Glutamatergic neuron (in vitro differentiated cells): ENCODE data around the gene RSPH4A. TPM values are rescaled to one million over a fixed set of nuclear protein-coding genes. Genes with fewer than 3 reads are reported as not detected.

Experiments used
- DNase-seq: peaks from one replicate; pipeline ENCODE4 v3.0.0; 2022
- H3K27ac Mint-ChIP-seq: one replicate; pipeline ENCODE4 v1.8.0; 2020; ENCODE audit warnings: mild to moderate bottlenecking, mixed read lengths, inconsistent platforms; ENCODE audit not compliant: unreplicated experiment
- H3K27me3 Mint-ChIP-seq: one replicate; pipeline ENCODE4 v1.8.0; 2020; ENCODE audit warnings: mild to moderate bottlenecking, moderate library complexity, mixed read lengths, inconsistent platforms; ENCODE audit not compliant: unreplicated experiment
- H3K36me3 Mint-ChIP-seq: one replicate; pipeline ENCODE4 v1.8.0; 2020; ENCODE audit warnings: mild to moderate bottlenecking, mixed read lengths, inconsistent platforms; ENCODE audit not compliant: unreplicated experiment
- H3K4me1 Mint-ChIP-seq: one replicate; pipeline ENCODE4 v1.8.0; 2020; ENCODE audit warnings: mild to moderate bottlenecking, low read depth, mixed read lengths, inconsistent platforms; ENCODE audit not compliant: unreplicated experiment
- H3K4me3 Mint-ChIP-seq: one replicate; pipeline ENCODE4 v1.8.0; 2020; ENCODE audit warnings: mild to moderate bottlenecking, mixed read lengths, inconsistent platforms; ENCODE audit not compliant: unreplicated experiment
- H3K9me3 Mint-ChIP-seq: one replicate; pipeline ENCODE4 v1.8.0; 2020; ENCODE audit warnings: mild to moderate bottlenecking, moderate library complexity, mixed read lengths, inconsistent platforms; ENCODE audit not compliant: unreplicated experiment
- CTCF ChIP-seq: fragments of 200-600 bp; sonication (generic); IDR thresholded peaks from one replicate; pipeline ENCODE4 v1.5.0; 2021; ENCODE audit not compliant: partially characterized antibody, unreplicated experiment
- long read RNA-seq: library from polyadenylated mRNA; unstranded; transcript quantifications from one replicate; pipeline ENCODE4 v2.0.0, GENCODE V29; 2020; ENCODE audit not compliant: unreplicated experiment
- total RNA-seq: library from RNA; stranded (reverse); fragmentation: NEBNext Ultra II Directional; extraction: Animal tissue kit (Norgen Biotek cat#: 25700); gene quantifications from one replicate; pipeline ENCODE4 v1.2.1, GENCODE V29; 2021; ENCODE audit not compliant: unreplicated experiment

The RSPH4A gene
- 0.98 TPM for total RNA-seq
- long read RNA-seq = 0 reads

GRCh38 chr6:116615937-116616736, at the start of gene RSPH4A:
Gene RSPH4A, plus strand, starts transcription at chr6:116616479. Its CDS starts 145 bp downstream, at chr6:116616624.
- H3K27me3 Mint-ChIP-seq = peaks cover 2% of the 10 kb centered on the region
- no peaks in the 10 kb centered on the region for H3K36me3 Mint-ChIP-seq
- no peak for TF ChIP-seq CTCF
- peaks cover 1% of the 10 kb centered on the region for H3K9me3 Mint-ChIP-seq
- H3K4me1 Mint-ChIP-seq = peaks cover 4% of the 10 kb centered on the region
- peak; percentile 84 for DNase-seq
- peak within 1 kb of the TSS; percentile 100 for H3K4me3 Mint-ChIP-seq
- peak within 1 kb of the TSS; percentile 100 for H3K27ac Mint-ChIP-seq

GRCh38 chr6:116568111-116568510, 48.2 kb upstream of the RSPH4A start:
- Mint-ChIP-seq H3K4me1 (peaks cover 8% of the 10 kb centered on the region), H3K9me3 (peaks cover 4% of the 10 kb centered on the region), H3K27ac (no peak overlapping the region), H3K4me3 (no peak overlapping the region), H3K36me3 (no peaks in the 10 kb centered on the region), H3K27me3 (peaks cover 3% of the 10 kb centered on the region)
- no peak for TF ChIP-seq CTCF
- no peak for DNase-seq

- Mint-ChIP-seq H3K27me3 (peaks cover 3% of the 10 kb centered on the region), H3K4me3 (no peak overlapping the region), H3K9me3 (peaks cover 4% of the 10 kb centered on the region), H3K27ac (no peak overlapping the region), H3K36me3 (no peaks in the 10 kb centered on the region), H3K4me1 (peaks cover 11% of the 10 kb centered on the region)
- no peak for DNase-seq
- no peak for TF ChIP-seq CTCF
These were observed 47.2 kb upstream of the RSPH4A start for GRCh38 chr6:116568821-116569755.

GRCh38 chr6:116570856-116571682, 45.2 kb upstream of the RSPH4A start, which contains the start of gene RWDD1:
Gene RWDD1, plus strand, starts transcription at chr6:116571504. Its CDS starts 79 bp downstream, at chr6:116571583.
- H3K9me3 Mint-ChIP-seq = peaks cover 2% of the 10 kb centered on the region
- no peaks in the 10 kb centered on the region for H3K36me3 Mint-ChIP-seq
- H3K27ac Mint-ChIP-seq = peak within 1 kb of the TSS; percentile 98
- DNase-seq = peak; percentile 99
- H3K4me1 Mint-ChIP-seq = peaks cover 11% of the 10 kb centered on the region
- peak within 1 kb of the TSS; percentile 99 for H3K4me3 Mint-ChIP-seq
- TF ChIP-seq CTCF = no peak
- H3K27me3 Mint-ChIP-seq = peaks cover 3% of the 10 kb centered on the region
